SKM-1 treated with dmso at 0.1 percent for 144 hours (cell line): ENCODE results near the gene ZC3H7A.

Source experiments
- DNase-seq: peaks from one replicate; lab custom pipeline; 2025; ENCODE audit not compliant: unreplicated experiment; lab: John Stamatoyannopoulos, UW

The ZC3H7A gene

DNA sequence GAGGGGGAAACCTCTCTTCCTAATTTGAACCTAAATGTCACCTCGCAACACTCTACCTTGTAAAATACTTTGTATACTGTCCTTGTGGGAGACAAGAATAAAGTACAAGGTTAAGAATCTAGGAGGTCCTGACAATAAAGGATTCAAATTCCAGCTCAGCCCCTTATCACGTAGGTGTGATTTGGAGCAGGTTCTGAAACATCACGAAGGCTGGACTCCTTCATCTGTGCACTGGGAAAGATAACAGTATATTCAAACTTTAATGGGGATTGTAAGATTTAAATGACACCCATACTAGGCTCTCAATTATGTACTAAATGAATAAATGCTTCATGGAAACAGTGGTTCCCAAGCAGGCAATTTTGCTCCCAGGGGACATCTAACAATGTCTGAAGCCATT lies 56.5 kb downstream of the ZC3H7A start:
- DNase-seq = no peak

DNA sequence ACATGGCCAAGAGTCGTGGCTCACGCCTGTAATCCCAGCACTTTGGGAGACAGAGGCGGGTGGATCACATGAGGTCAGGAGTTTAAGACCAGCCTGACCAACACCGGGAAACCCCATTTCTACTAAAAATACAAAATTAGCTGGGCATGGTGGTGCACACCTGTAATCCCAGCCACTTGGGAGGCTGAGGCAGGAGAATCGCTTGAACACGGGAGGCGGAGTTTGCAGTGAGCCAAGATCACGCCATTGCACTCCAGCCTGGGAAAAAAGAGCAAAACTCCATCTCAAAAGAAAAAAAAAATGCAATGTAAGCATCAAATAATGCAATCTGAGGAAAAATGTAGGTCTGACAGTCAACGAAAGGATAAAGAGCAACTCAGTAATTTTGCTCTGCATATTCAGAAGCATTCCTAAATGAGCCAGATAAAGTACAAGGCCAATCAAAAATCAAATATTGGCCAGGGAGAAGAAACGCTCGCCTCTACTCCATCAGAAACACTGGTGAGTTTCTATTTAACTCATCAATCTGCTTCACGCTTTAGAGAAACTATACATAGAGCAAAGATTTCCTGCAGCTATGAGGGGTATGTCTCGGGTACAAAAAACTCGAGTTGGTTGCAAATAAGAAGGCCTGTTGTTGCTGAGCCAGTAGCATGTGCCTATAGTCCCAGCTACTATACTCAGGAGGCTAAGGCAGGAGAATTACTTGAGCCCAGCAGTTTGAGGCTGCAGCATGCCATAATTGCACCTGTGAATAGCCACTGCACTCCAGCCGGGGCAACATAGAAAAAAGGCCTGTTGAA lies 58.1 kb downstream of the ZC3H7A start:
- no peak for DNase-seq

GRCh38 chr16:11737713-11738112 lies 59.3 kb downstream of the ZC3H7A start:
- no peak for DNase-seq

DNA sequence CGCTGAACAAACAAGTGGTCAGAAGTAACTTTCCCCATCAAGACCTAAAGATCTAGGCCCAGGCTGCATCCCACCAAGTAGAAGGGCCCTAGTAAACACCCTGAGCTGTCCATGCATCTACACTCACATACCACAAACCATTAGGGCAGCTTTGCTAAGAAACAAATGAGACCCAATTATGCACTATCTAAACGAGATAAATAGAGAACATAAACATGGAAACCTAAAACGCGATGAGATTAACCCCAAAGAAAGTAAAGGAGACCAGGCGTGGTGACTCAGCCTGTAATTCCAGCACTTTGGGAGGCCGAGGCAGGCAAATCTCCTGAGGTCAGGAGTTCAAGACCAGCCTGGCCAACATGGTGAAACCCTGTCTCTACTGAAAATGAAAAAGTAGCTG lies 60.2 kb downstream of the ZC3H7A start:
- no peak for DNase-seq

DNA sequence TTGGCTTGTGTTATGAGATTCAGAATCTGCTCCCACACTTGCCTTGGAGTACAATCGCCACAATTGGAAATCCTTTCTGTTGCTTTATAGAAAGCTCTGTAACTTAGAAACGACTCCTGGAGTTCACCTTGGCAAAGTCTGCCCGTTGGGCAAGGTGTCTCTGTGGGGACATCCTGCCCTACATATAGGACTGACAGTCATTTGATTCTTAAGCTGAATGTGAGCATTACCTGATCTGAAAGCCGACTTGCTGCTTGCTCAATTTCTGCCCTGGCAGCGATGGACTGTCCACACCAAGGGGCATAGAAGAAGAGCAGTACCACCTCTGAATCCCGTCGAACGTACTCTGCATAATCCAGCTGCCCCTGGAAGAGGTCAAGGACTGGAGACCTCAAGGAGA lies 61.3 kb downstream of the ZC3H7A start:
- DNase-seq = no peak

GRCh38 chr16:11734653-11735043 lies 62.4 kb downstream of the ZC3H7A start:
- DNase-seq = no peak

DNA sequence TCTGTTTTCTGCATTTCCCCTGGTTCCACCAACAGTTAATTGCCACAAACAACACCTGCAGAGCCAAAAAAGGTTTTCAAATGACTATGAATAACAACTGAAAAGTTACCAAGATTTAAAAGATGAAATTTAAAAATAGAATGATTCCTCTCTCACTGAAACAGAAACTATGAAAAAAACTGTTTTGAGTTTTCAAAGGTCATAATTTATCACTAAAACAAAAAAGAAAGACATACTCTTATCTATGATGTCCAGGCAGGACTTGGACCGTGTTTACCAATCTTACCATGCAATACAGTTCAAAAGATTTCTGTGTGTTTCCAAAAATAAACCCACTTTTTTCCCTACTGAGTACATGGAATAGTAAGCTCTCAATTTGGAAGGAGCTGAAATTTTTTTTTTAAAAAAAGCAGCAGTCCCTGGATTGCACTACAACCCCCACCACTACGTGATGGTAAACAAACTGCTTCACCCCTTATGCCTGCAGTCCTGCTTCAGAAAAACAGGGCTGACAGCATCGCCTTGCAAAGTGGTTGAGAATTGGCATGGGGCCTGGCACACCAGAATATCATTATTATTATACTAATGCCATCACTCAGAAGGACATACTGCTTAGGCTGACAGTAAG lies 62.9 kb downstream of the ZC3H7A start:
- no peak for DNase-seq

- DNase-seq = no peak
These were observed 65.8 kb downstream of the ZC3H7A start for GRCh38 chr16:11731222-11731621.

- no peak for DNase-seq
These were observed 67.3 kb downstream of the ZC3H7A start for GRCh38 chr16:11729787-11730186.

GRCh38 chr16:11727796-11728543 lies 69.1 kb downstream of the ZC3H7A start:
- no peak for DNase-seq

- no peak for DNase-seq
These were observed 71.0 kb downstream of the ZC3H7A start for GRCh38 chr16:11726008-11726407.

- DNase-seq = no peak
These were observed 71.6 kb downstream of the ZC3H7A start for GRCh38 chr16:11725457-11725856.

DNA sequence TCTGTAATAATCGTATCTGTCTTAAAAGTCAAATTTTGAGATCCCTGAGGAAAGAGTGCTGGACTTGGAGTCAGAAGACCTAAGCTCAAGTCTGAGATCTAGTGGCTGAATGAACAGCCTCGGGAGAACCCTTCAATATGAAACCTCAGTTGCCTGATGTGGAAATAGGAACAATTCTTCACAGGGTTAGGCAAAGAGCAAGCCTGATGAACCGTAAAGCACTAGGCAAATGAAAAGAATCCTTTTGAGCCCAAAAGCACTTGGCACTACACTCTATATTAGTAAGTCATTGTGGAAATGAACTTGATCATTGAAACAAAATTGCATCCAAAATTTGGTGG lies 74.6 kb downstream of the ZC3H7A start:
- no peak for DNase-seq

DNA sequence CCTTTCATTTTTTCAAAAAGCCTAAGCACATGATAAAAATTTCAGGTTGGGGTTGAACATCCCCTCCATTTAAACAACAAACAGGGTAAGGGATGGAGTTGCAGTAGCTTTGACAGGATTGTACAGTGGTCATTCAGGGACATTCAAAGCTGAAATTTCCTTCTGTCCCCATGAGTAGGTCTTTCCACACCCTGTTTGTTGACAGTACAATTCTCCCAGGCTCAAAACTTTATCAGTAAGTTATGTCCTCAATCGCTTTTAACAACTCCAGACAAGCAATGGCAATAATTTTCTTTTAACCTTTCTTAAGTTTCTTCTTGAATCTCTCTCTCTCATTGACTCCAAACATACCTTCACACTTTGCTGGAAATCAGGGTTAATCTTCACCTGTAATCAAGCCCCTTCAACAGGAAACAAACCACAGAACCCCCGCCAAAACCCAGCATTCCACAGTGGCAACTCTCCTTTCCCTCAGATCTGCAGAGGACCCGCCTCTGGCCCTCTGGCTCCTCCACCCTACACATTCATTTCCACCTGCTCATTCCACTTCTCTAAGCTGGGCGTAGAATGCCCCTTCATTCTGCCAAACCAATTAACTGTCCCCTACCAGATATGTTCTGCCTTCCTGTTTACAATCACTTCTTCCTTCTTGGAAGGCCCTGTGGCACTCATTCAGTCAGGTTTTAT lies 75.1 kb downstream of the ZC3H7A start:
- no peak for DNase-seq

GRCh38 chr16:11719762-11720161 lies 77.3 kb downstream of the ZC3H7A start:
- no peak for DNase-seq

DNA sequence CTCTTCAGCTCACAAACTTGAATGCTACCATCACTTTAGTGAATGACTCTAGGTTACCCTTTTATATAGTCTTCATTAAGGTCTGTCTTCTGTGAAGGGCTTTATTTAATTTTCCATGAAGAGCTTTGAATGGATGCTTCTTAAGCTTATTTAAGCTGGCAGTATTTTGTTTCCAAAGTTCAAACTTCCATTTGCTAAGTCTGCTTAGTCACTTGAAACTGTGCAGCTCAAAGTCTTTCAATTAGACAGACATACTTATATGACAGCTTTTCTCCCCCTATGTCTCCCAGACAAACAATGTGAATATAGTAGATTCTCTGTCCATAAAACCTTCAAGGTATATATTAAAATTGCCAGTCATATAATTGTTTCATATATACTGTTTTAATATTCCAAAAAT lies 77.9 kb downstream of the ZC3H7A start:
- DNase-seq = no peak

GRCh38 chr16:11717811-11718210 lies 79.2 kb downstream of the ZC3H7A start:
- DNase-seq = no peak

DNA sequence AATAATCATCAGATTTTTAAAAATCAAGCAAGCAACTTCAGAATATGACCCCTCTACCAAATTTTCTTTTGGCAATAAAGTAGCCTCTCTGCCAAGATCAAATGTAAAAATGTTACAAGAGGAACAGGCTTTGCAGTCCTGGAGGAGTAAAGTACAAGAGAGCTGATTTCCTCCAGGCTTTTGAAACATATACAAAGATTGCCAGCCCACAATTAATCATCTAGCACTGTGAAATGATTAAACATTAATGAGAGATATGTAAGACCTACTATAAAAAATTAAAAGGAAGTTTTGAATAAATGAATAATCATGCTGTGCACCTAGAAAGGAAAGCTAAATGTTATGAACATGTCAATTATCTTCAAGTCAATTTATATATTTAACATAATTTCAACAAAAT lies 80.7 kb downstream of the ZC3H7A start:
- no peak for DNase-seq

DNA sequence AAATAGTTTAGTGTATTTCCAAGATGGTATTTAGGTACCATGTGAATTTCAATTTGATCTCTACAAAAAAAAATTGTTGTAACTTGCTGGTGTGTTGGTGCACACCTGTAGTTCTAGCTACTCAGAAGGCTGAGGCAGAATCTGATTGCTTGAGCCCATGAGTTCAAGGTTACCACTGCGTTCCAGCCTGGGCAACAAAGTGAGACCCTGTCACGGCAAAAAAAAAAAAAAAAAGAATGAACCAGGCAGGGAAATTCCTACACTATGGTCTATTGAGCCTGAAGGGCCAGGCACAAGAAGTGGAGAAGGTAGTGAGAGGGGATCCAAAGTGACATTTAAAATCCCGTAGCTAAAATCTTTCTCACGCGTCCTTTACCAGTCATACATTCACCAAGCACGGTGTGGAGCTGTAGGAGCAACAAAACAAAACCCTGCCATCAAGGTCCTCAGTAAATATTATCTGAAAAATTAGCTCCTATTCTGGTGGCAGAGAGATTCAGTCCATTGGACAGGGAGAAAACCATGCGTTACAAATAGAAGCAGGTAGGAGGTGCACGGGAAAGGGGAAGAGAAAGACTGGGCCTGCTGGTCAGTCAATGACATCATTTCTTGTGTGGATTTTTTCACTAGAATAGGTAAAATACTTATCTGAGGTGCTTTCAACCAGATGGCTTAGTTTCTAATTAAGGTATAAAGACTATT lies 81.7 kb downstream of the ZC3H7A start:
- DNase-seq = no peak

DNA sequence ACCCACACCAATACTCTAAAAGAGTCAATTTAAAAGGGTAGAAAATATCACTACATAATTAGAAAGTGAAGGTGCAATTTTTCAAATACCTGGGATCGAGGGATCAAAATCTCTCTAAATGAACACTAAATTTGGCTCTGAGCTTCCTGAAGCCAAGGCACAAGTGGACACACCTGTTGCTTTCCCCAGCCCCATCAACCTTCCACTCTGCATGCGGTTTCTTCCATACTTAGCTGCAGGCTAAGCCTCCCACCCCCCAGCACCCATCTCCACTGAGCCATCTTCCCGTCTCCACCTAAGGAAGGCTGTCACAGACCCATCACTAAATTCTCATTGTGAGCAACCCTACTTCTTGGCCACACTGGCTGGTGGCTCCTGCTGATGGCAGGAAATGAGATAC lies 84.9 kb downstream of the ZC3H7A start:
- no peak for DNase-seq

DNA sequence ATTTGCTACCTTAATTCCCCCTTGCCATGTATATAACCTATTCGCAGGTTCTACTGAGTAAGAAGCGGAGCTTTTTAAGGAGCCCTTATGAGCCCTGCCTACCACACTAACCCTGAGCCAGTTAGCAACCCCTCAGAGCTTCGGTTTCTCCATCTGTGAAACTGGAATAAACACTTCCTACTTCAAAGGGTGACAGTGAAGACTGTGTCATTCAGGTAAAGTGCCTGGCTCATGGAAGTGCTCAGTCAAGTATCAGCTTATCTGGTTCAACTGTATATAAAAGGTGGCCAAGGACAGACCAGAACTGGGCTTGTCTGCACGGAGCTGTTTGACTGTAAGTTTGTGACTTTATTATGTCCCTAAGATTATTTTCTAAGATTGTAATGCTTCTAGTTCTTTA lies 85.4 kb downstream of the ZC3H7A start:
- DNase-seq = no peak
